Neural cell (in vitro differentiated cells): ENCODE measurements around the gene HMCN2.

ENCODE experiments used
- CTCF ChIP-seq: fragments of 450-650 bp; IDR thresholded peaks from 2 replicates; pipeline ENCODE4 v1.5.1; 2014; ENCODE audit warnings: antibody characterized with exemption, mild to moderate bottlenecking, moderate library complexity; ENCODE audit not compliant: poor library complexity, severe bottlenecking
- EP300 ChIP-seq: fragments of 450-650 bp; conservative IDR thresholded peaks from 2 replicates; pipeline ENCODE4 v1.6.1; 2014; ENCODE audit warnings: antibody characterized with exemption, mild to moderate bottlenecking, moderate library complexity; ENCODE audit not compliant: poor library complexity, severe bottlenecking
- EZH2 ChIP-seq: fragments of 200-600, 300-800 bp; shearing (Covaris generic), sonication (generic); IDR thresholded peaks from 2 replicates; pipeline ENCODE4 v1.6.1; 2014; ENCODE audit warnings: antibody characterized with exemption, low read length, borderline replicate concordance, mild to moderate bottlenecking; ENCODE audit not compliant: insufficient read depth, poor library complexity, severe bottlenecking
- POLR2AphosphoS5 ChIP-seq: IDR thresholded peaks from 2 replicates; pipeline ENCODE4 v1.6.1; 2012
- RAD21 ChIP-seq: fragments of 450-650 bp; conservative IDR thresholded peaks from 2 replicates; pipeline ENCODE4 v1.6.1; 2014; ENCODE audit warnings: antibody characterized with exemption, mild to moderate bottlenecking, moderate library complexity
- TAF1 ChIP-seq: IDR thresholded peaks from 2 replicates; pipeline ENCODE4 v1.6.1; 2012; ENCODE audit warnings: low read depth

- TF ChIP-seq CTCF (no peak), RAD21 (no peak), EZH2 (no peak), POLR2AphosphoS5 (no peak), TAF1 (no peak), EP300 (no peak)
These were observed 180.7 kb downstream of the HMCN2 start for GRCh38 chr9:130446101-130446861.
